GM12891 (cell line): Measurements from ENCODE around the gene PDZRN4.

ENCODE experiments used
- DNase-seq: peaks from one replicate; pipeline ENCODE4 v3.0.0; 2011; ENCODE audit warnings: low spot score; ENCODE audit not compliant: insufficient read length
- FAIRE-seq: peaks from 2 replicates; lab custom pipeline; 2011; peaks lifted over from hg19 to GRCh38; lab: Jason Lieb, UNC
- PAX5 ChIP-seq: IDR thresholded peaks from 2 replicates; pipeline ENCODE4 v1.6.1; 2011; ENCODE audit warnings: low read length, moderate library complexity, mild to moderate bottlenecking; ENCODE audit not compliant: insufficient read depth, severe bottlenecking
- POLR2A ChIP-seq: IDR thresholded peaks from 2 replicates; pipeline ENCODE4 v1.6.1; 2011; ENCODE audit warnings: low read depth, low read length, control low read depth
- POLR2AphosphoS5 ChIP-seq: IDR thresholded peaks from 2 replicates; pipeline ENCODE4 v1.6.1; 2011; ENCODE audit warnings: low read depth, low read length, control low read depth
- POU2F2 ChIP-seq: IDR thresholded peaks from 2 replicates; pipeline ENCODE4 v1.6.1; 2011; ENCODE audit warnings: low read depth, mild to moderate bottlenecking, control low read depth, low read length, moderate library complexity
- SPI1 ChIP-seq: IDR thresholded peaks from 2 replicates; pipeline ENCODE4 v1.6.1; 2011; ENCODE audit warnings: low read depth, low read length, control low read depth
- TAF1 ChIP-seq: IDR thresholded peaks from 2 replicates; pipeline ENCODE4 v1.6.1; 2011; ENCODE audit warnings: low read depth, low read length, control low read depth

The PDZRN4 gene

GRCh38 chr12:41402801-41403200 lies 214.7 kb downstream of the PDZRN4 start:
- TF ChIP-seq PAX5 (no peak), POLR2AphosphoS5 (no peak), POLR2A (no peak), TAF1 (no peak), SPI1 (no peak), POU2F2 (no peak)
- DNase-seq, result no peak

GRCh38 chr12:41407232-41407799 lies 219.2 kb downstream of the PDZRN4 start:
- FAIRE-seq (no peak), DNase-seq (no peak)
- no peak for TF ChIP-seq POU2F2
- TF ChIP-seq POLR2AphosphoS5, result no peak
- no peak for TF ChIP-seq PAX5
- no peak for TF ChIP-seq TAF1
- no peak for TF ChIP-seq POLR2A
- no peak for TF ChIP-seq SPI1

More at GRCh38 chr12:41402801-41403200, 214.7 kb downstream of the PDZRN4 start:
- FAIRE-seq, result no peak

- FAIRE-seq (no peak), DNase-seq (no peak)
- TF ChIP-seq POU2F2 (no peak), PAX5 (no peak), SPI1 (no peak), POLR2A (no peak), POLR2AphosphoS5 (no peak), TAF1 (no peak)
Measured at GRCh38 chr12:41409628-41410027, 221.5 kb downstream of the PDZRN4 start.

GRCh38 chr12:41418586-41418985 lies 230.5 kb downstream of the PDZRN4 start:
- FAIRE-seq (no peak), DNase-seq (no peak)
- TF ChIP-seq SPI1, result no peak
- no peak for TF ChIP-seq POU2F2
- TF ChIP-seq POLR2AphosphoS5, result no peak
- TF ChIP-seq PAX5, result no peak
- no peak for TF ChIP-seq POLR2A
- TF ChIP-seq TAF1, result no peak

- FAIRE-seq (no peak), DNase-seq (no peak)
- TF ChIP-seq PAX5 (no peak), POU2F2 (no peak), POLR2A (no peak), SPI1 (no peak), POLR2AphosphoS5 (no peak), TAF1 (no peak)
Measured at GRCh38 chr12:41419131-41419893, 231.2 kb downstream of the PDZRN4 start.

- TF ChIP-seq SPI1, result no peak
- no peak for TF ChIP-seq PAX5
- TF ChIP-seq POU2F2, result no peak
- TF ChIP-seq TAF1, result no peak
- no peak for TF ChIP-seq POLR2AphosphoS5
- TF ChIP-seq POLR2A, result no peak
- DNase-seq (no peak), FAIRE-seq (no peak)
Measured at GRCh38 chr12:41424651-41425050, 236.5 kb downstream of the PDZRN4 start.

- TF ChIP-seq SPI1, result no peak
- no peak for TF ChIP-seq TAF1
- TF ChIP-seq POLR2AphosphoS5, result no peak
- no peak for TF ChIP-seq PAX5
- TF ChIP-seq POLR2A, result no peak
- TF ChIP-seq POU2F2, result no peak
- no peak for DNase-seq
- FAIRE-seq, result no peak
Measured at GRCh38 chr12:41433460-41433859, 245.3 kb downstream of the PDZRN4 start.

- TF ChIP-seq POLR2AphosphoS5, result no peak
- TF ChIP-seq POU2F2, result no peak
- no peak for TF ChIP-seq SPI1
- no peak for TF ChIP-seq POLR2A
- no peak for TF ChIP-seq PAX5
- TF ChIP-seq TAF1, result no peak
- DNase-seq, result no peak
- no peak for FAIRE-seq
Measured at GRCh38 chr12:41436076-41436475, 248.0 kb downstream of the PDZRN4 start.

GRCh38 chr12:41437563-41437962 lies 249.4 kb downstream of the PDZRN4 start:
- DNase-seq (no peak), FAIRE-seq (no peak)
- TF ChIP-seq POLR2AphosphoS5 (no peak), POLR2A (no peak), TAF1 (no peak), PAX5 (no peak), SPI1 (no peak), POU2F2 (no peak)

- FAIRE-seq, result no peak
- no peak for DNase-seq
- TF ChIP-seq POLR2A, result no peak
- TF ChIP-seq TAF1, result no peak
- no peak for TF ChIP-seq PAX5
- TF ChIP-seq POU2F2, result no peak
- TF ChIP-seq SPI1, result no peak
- TF ChIP-seq POLR2AphosphoS5, result no peak
Measured at GRCh38 chr12:41438854-41439541, 250.9 kb downstream of the PDZRN4 start.

GRCh38 chr12:41439801-41440200 lies 251.7 kb downstream of the PDZRN4 start:
- FAIRE-seq (no peak), DNase-seq (no peak)
- TF ChIP-seq SPI1 (no peak), POLR2AphosphoS5 (no peak), TAF1 (no peak), POU2F2 (no peak), PAX5 (no peak), POLR2A (no peak)
